GM12878 (cell line): ENCODE measurements around the gene NR1D1. TPM values are rescaled to one million over a fixed set of nuclear protein-coding genes. Genes with fewer than 3 reads are reported as not detected.

Experiments used
- ATAC-seq: fragments of 200-7000 bp; cut with Tn5 transposase; 3 replicates; pipeline ENCODE4 v1.9.1; 2020; ENCODE audit warnings: mild to moderate bottlenecking, moderate library complexity
- BruUV-seq: library from RNA; stranded (reverse); fragments of 400-500 nt; replicated peaks from 2 replicates; lab custom pipeline; 2021; lab: Mats Ljungman, UMichigan
- CTCF ChIA-PET: fragments of 300-600 bp; sonication (Branson Sonifier 250); formaldehyde crosslinking; extraction: SDS; loops from one replicate; lab custom pipeline; 2021; ENCODE audit warnings: inconsistent platforms; lab: Yijun Ruan, JAX
- POLR2A ChIA-PET: fragments of 350-600 bp; formaldehyde crosslinking; extraction: SDS; loops from one replicate; lab custom pipeline; 2021; ENCODE audit warnings: inconsistent platforms; lab: Charles Lee
- RAD21 ChIA-PET: fragments of 300-600 bp; sonication (Branson Sonifier 250); formaldehyde crosslinking; loops from one replicate; lab custom pipeline; 2023; ENCODE audit warnings: antibody characterized with exemption; ENCODE audit not compliant: unreplicated experiment; lab: Charles Lee
- SMC1A ChIA-PET: fragments of 300-600 bp; sonication (Branson Sonifier 250); formaldehyde crosslinking; loops from one replicate; lab custom pipeline; 2023; ENCODE audit not compliant: unreplicated experiment, uncharacterized antibody; lab: Charles Lee
- DNase-seq: peaks from one replicate; pipeline ENCODE4 v3.0.0-alpha.2; 2011; ENCODE audit warnings: low read depth, low spot score
- FAIRE-seq: peaks from 3 replicates; lab custom pipeline; 2011; peaks lifted over from hg19 to GRCh38; lab: Jason Lieb, UNC
- H2AFZ ChIP-seq: 2 replicates; pipeline ENCODE4 v1.6.0; 2011; ENCODE audit warnings: low read depth, low read length, control low read depth; ENCODE audit not compliant: control insufficient read depth
- H3K27ac ChIP-seq: 2 replicates; pipeline ENCODE4 v1.5.1; 2011; ENCODE audit warnings: control low read depth; ENCODE audit not compliant: control insufficient read depth, insufficient read depth
- H3K27me3 ChIP-seq, 2 experiments: replicated peaks in 1 of 2; 2 replicates each; pipeline versions ENCODE4 v1.6.0 to v1.6.1; 2011; ENCODE audit warnings: low read length in 1 of 2; ENCODE audit not compliant: control insufficient read depth in 2 of 2, insufficient read depth in 2 of 2
- H3K36me3 ChIP-seq, 2 experiments: 2 replicates each; pipeline ENCODE4 v1.5.1; 2011; ENCODE audit warnings: low read length in 1 of 2; ENCODE audit not compliant: control insufficient read depth in 2 of 2, insufficient read depth in 2 of 2
- H3K4me1 ChIP-seq: 2 replicates; pipeline ENCODE4 v1.6.1; 2011; ENCODE audit warnings: mild to moderate bottlenecking, low read length, moderate library complexity, mixed read lengths; ENCODE audit not compliant: control insufficient read depth, insufficient read depth
- H3K4me2 ChIP-seq: 2 replicates; pipeline ENCODE4 v1.6.0; 2011; ENCODE audit warnings: control low read depth; ENCODE audit not compliant: control insufficient read depth, insufficient read depth
- H3K4me3 ChIP-seq: fragments of 200-600 bp; sonication (generic); 2 replicates; pipeline ENCODE4 v1.5.1; 2016
- H3K79me2 ChIP-seq: 2 replicates; pipeline ENCODE4 v1.6.0; 2011; ENCODE audit warnings: low read length; ENCODE audit not compliant: control insufficient read depth, insufficient read depth
- H3K9ac ChIP-seq: 2 replicates; pipeline ENCODE4 v1.8.0; 2011; ENCODE audit warnings: low read length, control low read depth, mixed read lengths; ENCODE audit not compliant: control insufficient read depth, insufficient read depth
- H3K9me3 ChIP-seq: replicated peaks from 3 replicates; pipeline ENCODE4 v1.5.1; 2011; ENCODE audit warnings: mild to moderate bottlenecking, low read length; ENCODE audit not compliant: control insufficient read depth, insufficient read depth
- H4K20me1 ChIP-seq: 2 replicates; pipeline ENCODE4 v1.6.0; 2011; ENCODE audit not compliant: control insufficient read depth, insufficient read depth
- BRCA1 ChIP-seq: IDR thresholded peaks from 2 replicates; pipeline ENCODE4 v1.6.1; 2011; ENCODE audit warnings: low read depth, low read length, improper control_type of control experiment
- ESRRA ChIP-seq: IDR thresholded peaks from 2 replicates; pipeline ENCODE4 v1.6.1; 2012; ENCODE audit warnings: mild to moderate bottlenecking, low read length, improper control_type of control experiment
- PAX5 ChIP-seq: IDR thresholded peaks from 2 replicates; pipeline ENCODE4 v1.6.1; 2011; ENCODE audit warnings: low read depth, low read length, borderline replicate concordance
- SMAD1 ChIP-seq: fragments of 450-650 bp; IDR thresholded peaks from 2 replicates; pipeline ENCODE4 v1.6.1; 2018; ENCODE audit warnings: mild to moderate bottlenecking, low read depth; ENCODE audit not compliant: partially characterized antibody
- SPI1 ChIP-seq: IDR thresholded peaks from 2 replicates; pipeline ENCODE4 v1.6.1; 2011; ENCODE audit warnings: low read depth, mild to moderate bottlenecking, low read length, moderate library complexity, borderline replicate concordance; ENCODE audit not compliant: insufficient read depth
- WGBS: methylation state at CpG from one replicate; pipeline ENCODE4 v1.1.6; 2016; ENCODE audit warnings: low lambda C conversion rate; ENCODE audit not compliant: insufficient replicate concordance, insufficient coverage; ENCODE audit errors: missing lambda C conversion rate; 5-methylcytosine and 5-hydroxymethylcytosine counted together
- in situ Hi-C: fragments of 300-500 bp; cut with MboI; formaldehyde crosslinking; loops from 9 replicates; pipeline ENCODE4 v1.14.3; 2018; ENCODE audit warnings: mixed read lengths
- intact Hi-C: fragments of 100-400 bp; cut with micrococcal nuclease; formaldehyde crosslinking; loops from one replicate; pipeline ENCODE4 v1.14.2; 2022; ENCODE audit not compliant: unreplicated experiment
- polyA plus RNA-seq, 11 experiments: library from polyadenylated mRNA; depleted of rRNA in 4 of 11; unstranded in 6 of 11; stranded (reverse) in 5 of 11; fragments of >200 nt; fragmentation: Nextera tagmentation in 4 of 11; fragmentation: Illumina TruSeq in 1 of 11; extraction: Ambion mirVana in 4 of 11; extraction: Trizol in 1 of 11; gene quantifications; 1 replicate in 1 of 11; 2 replicates in 10 of 11; pipeline versions ENCODE4 v1.2.1 to v1.2.3, GENCODE V29; 2011 to 2016; ENCODE audit warnings: inconsistent platforms in 2 of 11, missing spikeins in 2 of 11, low read depth in 1 of 11
- total RNA-seq, 4 experiments: library from RNA; depleted of rRNA in 3 of 4; stranded (reverse); fragments of >200 nt in 3 of 4; fragmentation: Illumina TruSeq in 1 of 4; extraction: Trizol in 1 of 4; gene quantifications; 2 replicates each; pipeline versions ENCODE4 v1.2.1 to v1.2.3, GENCODE V29; 2013 to 2021

NR1D1 gene
- total and polyA plus RNA-seq, 10 of the 15 experiments (the other 5 are each of a cell fraction or from before 2014, with no cell fraction given) = 0.10 to 3.4 (median 0.94) TPM

GRCh38 chr17:40105861-40106759 is 5.7 kb upstream of the NR1D1 start:
- H3K27me3 ChIP-seq = no peaks in the 10 kb centered on the region
- H2AFZ ChIP-seq = no peak overlapping the region
- BruUV-seq = no TSS peak
- H3K27ac ChIP-seq = no peak overlapping the region
- RAD21 ChIA-PET = interaction anchor here (1.2 to 1.3 kb wide), 2 partner anchors 53 to 62 kb away, joined by 3 to 4 read pairs; no protein-coding TSS in a partner anchor
- H3K79me2 ChIP-seq = no peaks in the 10 kb centered on the region
- H3K4me1 ChIP-seq = peaks cover 56% of the 10 kb centered on the region
- ATAC-seq = no peak
- DNase-seq = no peak
- WGBS = 53% methylated on average over 5 of the region's 5 CpGs
- no peak overlapping the region for H3K4me2 ChIP-seq
- SMC1A ChIA-PET = interaction anchor here (1.0 to 1.8 kb wide), 2 partner anchors 7 to 31 kb away, joined by 5 to 6 read pairs; no protein-coding TSS in a partner anchor
- no peaks in the 10 kb centered on the region for H3K36me3 ChIP-seq
- H3K9me3 ChIP-seq = no peaks in the 10 kb centered on the region
- POLR2A ChIA-PET = no interaction called here
- H3K4me3 ChIP-seq = no peak overlapping the region
- no peak overlapping the region for H3K9ac ChIP-seq
- intact Hi-C loops = no loop called here
- in situ Hi-C loops = no loop called here
- FAIRE-seq = no peak
- TF ChIP-seq PAX5 (no peak), BRCA1 (no peak), SMAD1 (no peak), ESRRA (no peak), SPI1 (peak; percentile 73)
- CTCF ChIA-PET = interaction anchor here (0.6 to 1.6 kb wide), 4 partner anchors 16 to 104 kb away, joined by 3 to 5 read pairs (median 4); no protein-coding TSS in a partner anchor
- no peaks in the 10 kb centered on the region for H4K20me1 ChIP-seq
